D721Med (cell line): Measurements from ENCODE around the gene GNB5.

Experiments
- DNase-seq: peaks from one replicate; pipeline ENCODE4 v3.0.0; 2011; ENCODE audit warnings: low spot score; ENCODE audit not compliant: insufficient read length
- FAIRE-seq: peaks from 2 replicates; lab custom pipeline; 2011; peaks lifted over from hg19 to GRCh38; lab: Jason Lieb, UNC
- TF ChIP-seq, protein P1 (sequence below): IDR thresholded peaks from 2 replicates; pipeline ENCODE4 v1.5.1; 2012; ENCODE audit warnings: mild to moderate bottlenecking, control low read depth; ENCODE audit not compliant: insufficient read depth; ENCODE audit errors: missing control alignments

The GNB5 gene

GRCh38 chr15:52118969-52119749 lies 72.0 kb downstream of the GNB5 start:
- TF ChIP-seq, protein P1, sequence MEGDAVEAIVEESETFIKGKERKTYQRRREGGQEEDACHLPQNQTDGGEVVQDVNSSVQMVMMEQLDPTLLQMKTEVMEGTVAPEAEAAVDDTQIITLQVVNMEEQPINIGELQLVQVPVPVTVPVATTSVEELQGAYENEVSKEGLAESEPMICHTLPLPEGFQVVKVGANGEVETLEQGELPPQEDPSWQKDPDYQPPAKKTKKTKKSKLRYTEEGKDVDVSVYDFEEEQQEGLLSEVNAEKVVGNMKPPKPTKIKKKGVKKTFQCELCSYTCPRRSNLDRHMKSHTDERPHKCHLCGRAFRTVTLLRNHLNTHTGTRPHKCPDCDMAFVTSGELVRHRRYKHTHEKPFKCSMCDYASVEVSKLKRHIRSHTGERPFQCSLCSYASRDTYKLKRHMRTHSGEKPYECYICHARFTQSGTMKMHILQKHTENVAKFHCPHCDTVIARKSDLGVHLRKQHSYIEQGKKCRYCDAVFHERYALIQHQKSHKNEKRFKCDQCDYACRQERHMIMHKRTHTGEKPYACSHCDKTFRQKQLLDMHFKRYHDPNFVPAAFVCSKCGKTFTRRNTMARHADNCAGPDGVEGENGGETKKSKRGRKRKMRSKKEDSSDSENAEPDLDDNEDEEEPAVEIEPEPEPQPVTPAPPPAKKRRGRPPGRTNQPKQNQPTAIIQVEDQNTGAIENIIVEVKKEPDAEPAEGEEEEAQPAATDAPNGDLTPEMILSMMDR: no peak

GRCh38 chr15:52117549-52117948 lies 73.6 kb downstream of the GNB5 start:
- TF ChIP-seq, protein P1: no peak
- FAIRE-seq (no peak), DNase-seq (no peak)

More at GRCh38 chr15:52118969-52119749, 72.0 kb downstream of the GNB5 start:
- DNase-seq (no peak), FAIRE-seq (no peak)

DNA sequence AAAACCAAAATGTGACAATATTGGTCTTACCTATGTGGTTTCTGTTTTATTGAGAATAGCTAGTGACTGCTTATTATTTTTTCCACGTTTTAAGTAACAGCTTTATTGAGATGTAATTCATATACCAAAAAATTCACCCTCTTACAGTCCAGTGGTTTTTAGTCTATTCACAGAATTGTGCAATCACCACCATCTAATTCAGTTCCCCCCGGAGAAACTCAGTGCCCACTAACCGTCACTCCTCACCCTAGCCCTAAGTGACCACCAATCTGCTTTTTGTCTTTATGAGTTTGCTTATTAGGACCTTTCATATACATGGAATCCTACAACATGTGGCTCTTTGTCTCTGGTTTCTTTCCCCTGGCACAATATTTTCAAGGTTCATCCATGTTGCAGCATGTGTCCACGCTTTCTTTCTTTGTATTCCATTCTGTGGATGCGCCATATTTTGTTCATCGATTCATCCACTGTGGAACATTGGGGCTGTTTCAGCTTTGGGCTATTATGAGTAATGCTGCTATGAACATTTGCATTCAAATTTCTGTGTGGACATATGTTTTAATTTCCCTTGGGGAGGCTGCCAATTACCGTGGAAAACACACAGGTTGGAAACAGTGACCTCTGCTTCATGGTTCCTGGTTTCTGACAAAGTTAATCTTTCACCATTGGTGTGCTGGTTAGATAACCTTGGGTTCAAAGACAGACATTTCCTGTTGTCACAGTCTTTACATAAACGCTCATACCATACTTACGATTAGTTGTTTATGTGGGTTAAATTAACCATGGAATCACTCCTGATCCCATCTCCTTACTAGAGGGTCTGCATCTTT lies 75.4 kb downstream of the GNB5 start:
- no peak for DNase-seq
- no peak for FAIRE-seq
- TF ChIP-seq, protein P1: no peak

DNA sequence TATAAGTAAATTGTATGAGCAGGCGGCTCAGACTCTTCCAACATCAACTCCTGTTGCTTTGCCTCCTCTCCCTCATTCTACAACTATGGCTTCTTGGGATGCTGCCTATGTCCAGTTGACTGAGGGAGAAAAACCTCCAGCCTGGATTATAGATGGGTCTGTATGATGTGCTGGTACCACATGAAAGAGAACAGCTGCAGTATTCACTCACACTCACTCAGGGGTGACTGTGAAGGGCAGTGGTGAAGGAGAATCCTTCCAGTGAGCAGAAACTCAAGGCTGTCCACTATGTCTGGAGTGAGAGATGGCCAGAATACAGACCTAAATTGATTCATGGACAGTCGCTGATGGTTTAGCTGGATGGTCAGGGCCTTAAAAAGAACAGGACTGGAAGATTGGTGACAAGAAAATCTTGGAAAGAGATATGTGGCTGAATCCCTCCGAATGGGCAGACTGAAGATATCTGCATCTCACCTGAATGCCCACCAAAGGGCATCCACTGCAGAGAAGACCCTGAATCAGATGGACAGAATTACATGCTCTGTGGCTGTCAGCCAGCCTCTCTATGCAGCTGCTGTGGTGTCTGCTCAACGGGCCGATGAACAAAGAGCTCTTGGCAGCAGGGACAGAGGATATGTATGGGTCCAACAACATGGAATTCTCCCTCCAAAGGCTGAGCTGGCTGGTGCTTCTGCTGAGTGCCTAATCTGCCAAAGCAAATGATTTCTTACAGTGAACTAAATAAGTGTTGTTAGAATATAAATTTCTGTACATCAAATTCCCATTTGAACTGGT lies 76.7 kb downstream of the GNB5 start:
- TF ChIP-seq, protein P1: no peak
- DNase-seq (no peak), FAIRE-seq (no peak)

DNA sequence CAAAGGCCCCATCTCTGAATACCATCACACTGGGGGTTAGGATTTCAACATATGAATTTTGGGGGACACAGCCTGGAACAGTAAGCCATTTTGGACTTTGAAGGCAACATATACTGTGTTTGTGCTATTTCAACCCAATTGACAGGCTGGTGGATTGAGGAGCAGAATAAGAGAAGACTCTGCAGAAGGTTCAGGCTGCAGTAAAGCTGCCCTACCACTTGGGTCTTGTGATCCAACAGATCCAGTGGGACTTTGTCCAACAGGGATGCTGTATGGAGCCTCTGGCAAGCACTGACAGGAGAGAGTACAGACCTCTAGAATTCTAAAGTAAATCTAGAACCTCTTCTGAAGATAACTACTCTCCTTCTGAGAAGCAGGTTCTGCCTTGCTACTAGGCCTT lies 77.5 kb downstream of the GNB5 start:
- FAIRE-seq: no peak

DNA sequence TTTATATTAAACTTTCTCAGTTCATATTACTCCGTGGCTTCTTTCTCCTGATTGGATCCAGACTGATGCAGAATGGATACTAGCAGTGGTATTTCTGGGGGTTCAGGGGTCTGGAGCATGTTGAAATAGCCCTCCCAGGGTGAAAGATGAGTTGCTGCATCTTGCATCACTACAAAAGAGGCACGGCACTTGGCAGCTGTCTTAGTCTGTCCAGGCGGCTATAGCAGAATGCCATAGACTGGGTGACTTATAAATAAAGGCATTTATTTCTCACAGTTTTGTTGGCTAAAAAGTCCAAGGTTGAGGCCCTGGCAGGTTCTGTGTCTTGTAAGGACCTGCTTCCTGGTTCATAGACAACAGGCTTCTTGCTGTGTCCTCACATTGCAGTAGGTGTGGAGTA lies 78.0 kb downstream of the GNB5 start:
- no peak for FAIRE-seq

More for the DNA sequence above, 77.5 kb downstream of the GNB5 start:
- no peak for DNase-seq
- TF ChIP-seq, protein P1: no peak

More for the DNA sequence above, 78.0 kb downstream of the GNB5 start:
- DNase-seq: no peak
- TF ChIP-seq, protein P1: no peak
